NB4 (cell line): ENCODE data around the gene ZNF675.
"Not testable (repeated sequence)": the region's sequence is repeated elsewhere in the genome, so short reads cannot be mapped to it uniquely, and the experiment has no call there.

Source experiments
- DNase-seq: peaks from one replicate; pipeline ENCODE4 v3.0.0; 2010; ENCODE audit warnings: low read depth
- H3K4me3 ChIP-seq: one replicate; pipeline ENCODE4 v1.5.1; 2011; ENCODE audit warnings: mild to moderate bottlenecking, low read depth, low read length, moderate library complexity
- CTCF ChIP-seq: IDR thresholded peaks from one replicate; pipeline ENCODE4 v1.5.1; 2012; ENCODE audit warnings: low read depth, low read length
- MAX ChIP-seq: IDR thresholded peaks from 2 replicates; pipeline ENCODE4 v1.6.1; 2011; ENCODE audit warnings: low read depth, low read length
- MYC ChIP-seq: IDR thresholded peaks from 2 replicates; pipeline ENCODE4 v1.6.1; 2011; ENCODE audit warnings: low read depth, low read length
- POLR2A ChIP-seq: IDR thresholded peaks from 2 replicates; pipeline ENCODE4 v1.6.1; 2011; ENCODE audit warnings: mild to moderate bottlenecking; ENCODE audit not compliant: insufficient read length; ENCODE audit errors: extremely low read depth

Gene ZNF675

DNA sequence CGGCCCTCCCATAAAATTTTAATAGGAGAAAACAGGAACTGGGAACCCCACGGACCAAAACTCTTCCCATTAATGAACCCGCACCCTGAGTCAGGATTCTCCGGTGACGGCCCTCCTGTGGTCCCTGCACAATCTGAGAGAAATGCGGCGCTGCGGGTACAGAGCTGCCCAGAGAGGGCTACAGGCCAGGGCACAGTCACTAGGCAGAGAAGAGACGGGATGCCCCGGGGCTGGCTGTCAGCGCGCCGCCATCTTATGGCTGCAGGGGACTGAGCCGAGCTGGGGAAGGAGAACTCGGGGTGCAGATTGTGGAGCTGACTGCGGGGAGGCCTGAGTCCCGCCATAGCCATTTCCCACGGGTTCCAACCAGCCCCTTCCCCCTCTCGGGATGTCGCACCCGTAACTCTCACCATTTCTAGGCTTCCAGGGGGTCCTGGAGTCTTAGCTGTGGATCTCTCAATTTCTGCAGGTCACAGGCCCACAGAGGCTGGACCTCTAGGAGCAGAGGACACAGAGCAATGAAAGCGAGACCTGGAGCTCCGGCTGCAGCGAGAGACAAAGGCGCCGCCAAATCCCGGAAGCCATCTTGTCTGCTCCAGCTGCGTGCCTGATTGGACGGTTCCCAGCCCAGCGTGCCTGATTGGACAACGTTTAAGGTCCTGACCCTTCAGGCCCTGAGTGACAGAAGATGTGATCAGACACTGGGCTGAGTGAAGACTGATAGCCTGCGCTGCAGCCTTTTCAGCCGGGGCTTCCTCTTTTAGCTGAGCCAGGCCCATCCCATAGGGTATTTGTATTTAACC is at the start of gene ZNF675:
TSS of gene ZNF675 (minus strand) at position 592 of the 803 bp plus-strand sequence. CDS start at position 413, 179 bp downstream.
- TF ChIP-seq MYC, result no peak; the same call in 1 of the 2 replicates
- TF ChIP-seq CTCF, result no peak
- peak; percentile 9; the same call in 1 of the 2 replicates for TF ChIP-seq MAX
- peak; percentile 88 for TF ChIP-seq POLR2A
- peak within 1 kb of the TSS; percentile 87 for H3K4me3 ChIP-seq
- peak; percentile 97 for DNase-seq

DNA sequence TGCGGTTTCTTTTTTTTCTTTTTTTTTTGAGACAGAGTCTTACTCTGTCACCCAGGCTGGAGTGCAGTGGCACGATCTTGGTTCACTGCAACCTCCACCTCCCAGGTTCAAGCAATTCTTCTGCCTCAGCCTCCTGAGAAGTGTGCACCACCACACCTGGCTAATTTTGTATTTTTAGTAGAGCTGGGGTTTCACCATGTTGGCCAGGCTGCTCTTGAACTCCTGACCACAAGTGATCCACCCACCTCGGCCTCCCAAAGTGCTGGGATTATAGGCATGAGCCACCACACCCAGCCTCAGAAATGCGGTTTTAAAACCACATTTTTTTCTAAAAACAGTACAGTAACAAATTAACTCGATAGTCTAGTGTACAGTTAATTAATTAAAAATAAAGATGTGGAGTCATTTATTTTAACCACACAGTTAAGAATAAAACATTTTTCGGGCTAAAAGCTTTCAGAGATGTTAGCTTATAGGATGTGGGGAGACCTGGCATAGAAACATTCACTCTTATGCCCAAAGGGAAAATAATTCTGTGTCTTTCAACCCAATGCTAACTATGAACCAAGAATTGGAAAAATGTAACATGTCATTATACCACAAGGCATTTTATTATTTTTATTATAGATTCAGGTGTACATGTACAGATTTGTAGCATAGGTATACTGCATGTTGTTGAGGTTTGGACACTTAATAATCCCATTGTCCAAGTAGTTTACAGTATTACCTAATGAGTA is 43.9 kb upstream of the ZNF675 start:
- not testable (repeated sequence) for H3K4me3 ChIP-seq, DNase-seq

DNA sequence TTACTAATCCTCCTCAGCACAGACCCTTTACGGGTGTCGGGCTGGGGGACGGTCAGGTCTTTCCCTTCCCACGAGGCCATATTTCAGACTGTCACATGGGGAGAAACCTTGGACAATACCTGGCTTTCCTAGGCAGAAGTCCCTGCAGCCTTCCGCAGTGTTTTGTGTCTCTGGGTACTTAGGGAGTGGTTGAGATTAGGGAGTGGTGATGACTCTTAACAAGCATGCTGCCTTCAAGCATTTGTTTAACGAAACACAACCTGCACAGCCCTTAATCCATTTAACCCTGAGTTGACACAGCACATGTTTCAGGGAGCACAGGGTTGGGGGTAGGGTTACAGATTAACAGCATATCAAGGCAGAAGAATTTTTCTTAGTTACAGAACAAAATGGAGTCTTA is 37.1 kb upstream of the ZNF675 start:
- not testable (repeated sequence) for DNase-seq

DNA sequence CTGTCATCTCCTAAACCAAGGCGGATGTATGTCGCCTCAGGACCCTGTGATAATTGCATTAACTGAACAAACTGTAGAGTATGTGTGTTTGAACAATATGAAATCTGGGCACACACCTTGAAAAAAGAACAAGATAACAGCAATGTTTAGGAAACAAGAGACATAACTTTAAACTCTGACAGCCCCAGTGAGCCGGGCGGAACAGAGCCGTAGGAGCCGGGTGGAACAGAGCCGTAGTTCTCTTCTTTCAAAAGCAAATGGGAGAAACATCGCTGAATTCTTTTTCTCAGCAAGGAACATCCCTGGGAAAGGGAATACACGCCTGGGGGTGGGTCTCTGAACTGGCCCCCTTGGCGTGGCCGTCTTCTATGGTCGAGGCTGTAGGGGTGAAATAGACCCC is 31.8 kb upstream of the ZNF675 start:
- no peak for DNase-seq
- no peak overlapping the region for H3K4me3 ChIP-seq
- TF ChIP-seq CTCF (no peak), MAX (no peak), POLR2A (no peak), MYC (no peak)

More for the DNA sequence above, 37.1 kb upstream of the ZNF675 start:
- H3K4me3 ChIP-seq, result not testable (repeated sequence)

GRCh38 chr19:23716792-23717191 is 29.8 kb upstream of the ZNF675 start:
- TF ChIP-seq CTCF (no peak), MYC (no peak), MAX (no peak), POLR2A (no peak)
- no peak overlapping the region for H3K4me3 ChIP-seq
- no peak for DNase-seq

DNA sequence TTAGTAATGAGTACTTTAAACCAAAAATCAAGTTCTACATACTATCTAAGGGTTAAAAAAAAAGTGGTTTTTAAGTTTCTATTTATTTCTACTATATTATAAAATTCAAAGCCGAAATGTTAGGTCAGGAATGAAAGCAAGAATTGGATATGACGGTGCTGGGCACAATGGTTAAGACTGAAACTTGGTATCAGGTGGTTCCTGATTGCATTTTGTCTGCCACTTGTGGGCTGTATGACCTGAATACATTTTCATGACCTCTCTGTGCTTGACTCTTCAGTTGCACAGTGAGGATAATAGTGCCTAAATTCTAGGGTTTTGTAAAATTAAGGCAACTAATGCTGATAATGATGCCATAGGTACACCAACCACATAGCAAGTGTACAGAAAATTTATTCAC is 22.3 kb upstream of the ZNF675 start:
- DNase-seq, result no peak
- H3K4me3 ChIP-seq, result no peak overlapping the region
- no peak for TF ChIP-seq POLR2A
- no peak for TF ChIP-seq MYC
- TF ChIP-seq MAX, result no peak
- no peak for TF ChIP-seq CTCF
